Measurements from ENCODE around the gene SLC9A9. TPM values are rescaled to one million over a fixed set of nuclear protein-coding genes. Genes with fewer than 3 reads are reported as not detected.

Gene SLC9A9
- total RNA-seq, 1 experiment from 2014 or later, result not detected

DNA sequence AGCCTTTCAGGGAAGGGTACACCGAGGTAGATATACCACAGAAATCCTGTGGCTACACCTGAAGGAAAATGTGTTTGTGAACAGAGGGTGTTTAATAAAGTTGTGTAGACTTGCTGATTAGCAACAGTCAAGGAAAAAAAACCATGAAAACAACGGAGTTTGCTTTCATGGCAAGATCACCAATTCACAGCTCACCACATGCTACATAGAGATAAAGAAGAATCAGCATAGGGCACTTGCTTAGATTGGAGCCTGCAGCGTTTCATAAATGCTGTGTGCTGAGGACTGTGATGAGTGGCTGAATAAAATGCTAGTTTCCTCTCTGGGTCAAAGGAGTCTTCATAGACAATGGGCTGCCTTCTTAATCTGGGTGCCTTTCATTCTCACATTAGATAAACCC lies 257.6 kb downstream of the SLC9A9 start:
- H3K9me3 Mint-ChIP-seq (ENCODE audit: unreplicated experiment), result no peaks in the 10 kb centered on the region
- H3K36me3 ChIP-seq (ENCODE audit: control insufficient read depth, insufficient read depth, low read length), result no peaks in the 10 kb centered on the region
- CTCF ChIA-PET, result interaction anchor here (0.6 kb wide), 1 partner anchor 77 kb away, joined by 3 read pairs; no protein-coding TSS in a partner anchor

DNA sequence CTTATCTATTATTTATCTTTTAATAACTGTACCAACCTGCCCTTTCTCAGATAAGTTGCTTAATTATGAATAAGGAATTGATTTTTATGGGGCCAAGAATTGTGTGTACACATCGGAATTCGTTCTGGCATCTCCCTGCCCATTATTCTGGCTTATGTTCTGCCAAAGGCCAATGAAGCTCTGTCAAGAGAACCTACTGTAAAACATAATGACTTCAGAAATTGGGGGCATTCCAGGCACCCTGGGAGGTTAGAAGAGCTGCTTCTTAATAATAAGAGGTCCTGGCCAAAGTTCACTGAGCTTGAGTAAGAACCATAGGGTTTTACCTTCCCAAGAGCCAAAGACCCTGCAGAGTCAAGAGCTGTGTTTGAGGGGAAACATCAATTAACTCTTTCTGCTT lies 261.7 kb downstream of the SLC9A9 start:
- Histone ChIP-seq H3K27me3 (replicated peaks; ENCODE audit: control insufficient read depth, insufficient read depth, low read length) (no peaks in the 10 kb centered on the region), H3K4me3 (ENCODE audit: low read depth, low read length) (no peak overlapping the region), H3K4me1 (no peaks in the 10 kb centered on the region), H3K9me3 (no peaks in the 10 kb centered on the region), H3K36me3 (ENCODE audit: control insufficient read depth, insufficient read depth, low read length) (no peaks in the 10 kb centered on the region)
- intact Hi-C loops (cut with micrococcal nuclease; ENCODE audit: unreplicated experiment), result no loop called here
- H3K27me3 Mint-ChIP-seq (ENCODE audit: insufficient read depth, unreplicated experiment), result peaks cover 8% of the 10 kb centered on the region
- no peaks in the 10 kb centered on the region for H3K36me3 Mint-ChIP-seq (ENCODE audit: insufficient read depth, unreplicated experiment)
- BruUV-seq (replicated peaks), result no TSS peak
- no peaks in the 10 kb centered on the region for H3K9me3 Mint-ChIP-seq (ENCODE audit: unreplicated experiment)
- no peak overlapping the region for H3K4me3 Mint-ChIP-seq (ENCODE audit: unreplicated experiment)
- H3K27ac Mint-ChIP-seq (ENCODE audit: unreplicated experiment), result no peak overlapping the region
- ChIA-PET CTCF (no interaction called here), POLR2A (no interaction called here)
- no peaks in the 10 kb centered on the region for H3K4me1 Mint-ChIP-seq (ENCODE audit: low read depth, unreplicated experiment)
- DNase-seq, result no peak
- TF ChIP-seq, protein P1, sequence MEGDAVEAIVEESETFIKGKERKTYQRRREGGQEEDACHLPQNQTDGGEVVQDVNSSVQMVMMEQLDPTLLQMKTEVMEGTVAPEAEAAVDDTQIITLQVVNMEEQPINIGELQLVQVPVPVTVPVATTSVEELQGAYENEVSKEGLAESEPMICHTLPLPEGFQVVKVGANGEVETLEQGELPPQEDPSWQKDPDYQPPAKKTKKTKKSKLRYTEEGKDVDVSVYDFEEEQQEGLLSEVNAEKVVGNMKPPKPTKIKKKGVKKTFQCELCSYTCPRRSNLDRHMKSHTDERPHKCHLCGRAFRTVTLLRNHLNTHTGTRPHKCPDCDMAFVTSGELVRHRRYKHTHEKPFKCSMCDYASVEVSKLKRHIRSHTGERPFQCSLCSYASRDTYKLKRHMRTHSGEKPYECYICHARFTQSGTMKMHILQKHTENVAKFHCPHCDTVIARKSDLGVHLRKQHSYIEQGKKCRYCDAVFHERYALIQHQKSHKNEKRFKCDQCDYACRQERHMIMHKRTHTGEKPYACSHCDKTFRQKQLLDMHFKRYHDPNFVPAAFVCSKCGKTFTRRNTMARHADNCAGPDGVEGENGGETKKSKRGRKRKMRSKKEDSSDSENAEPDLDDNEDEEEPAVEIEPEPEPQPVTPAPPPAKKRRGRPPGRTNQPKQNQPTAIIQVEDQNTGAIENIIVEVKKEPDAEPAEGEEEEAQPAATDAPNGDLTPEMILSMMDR (IDR thresholded peaks at IDR 0.05; ENCODE audit: insufficient read depth in 1 of 2, low read depth in 1 of 2, low read length in 1 of 2, severe bottlenecking in 1 of 2, unreplicated experiment in 1 of 2), result no peak

More for the DNA sequence above, 257.6 kb downstream of the SLC9A9 start:
- Histone ChIP-seq H3K4me3 (ENCODE audit: low read depth, low read length) (no peak overlapping the region), H3K4me1 (peaks cover 15% of the 10 kb centered on the region), H3K27me3 (replicated peaks; ENCODE audit: control insufficient read depth, insufficient read depth, low read length) (no peaks in the 10 kb centered on the region), H3K9me3 (no peaks in the 10 kb centered on the region)
- POLR2A ChIA-PET, result no interaction called here
- Mint-ChIP-seq H3K27me3 (ENCODE audit: insufficient read depth, unreplicated experiment) (peaks cover 4% of the 10 kb centered on the region), H3K4me3 (ENCODE audit: unreplicated experiment) (no peak overlapping the region), H3K27ac (ENCODE audit: unreplicated experiment) (no peak overlapping the region), H3K36me3 (ENCODE audit: insufficient read depth, unreplicated experiment) (no peaks in the 10 kb centered on the region), H3K4me1 (ENCODE audit: low read depth, unreplicated experiment) (peaks cover 7% of the 10 kb centered on the region)
- no TSS peak for BruUV-seq (replicated peaks)
- TF ChIP-seq, protein P1 (IDR thresholded peaks at IDR 0.05; ENCODE audit: insufficient read depth in 1 of 2, low read depth in 1 of 2, low read length in 1 of 2, severe bottlenecking in 1 of 2, unreplicated experiment in 1 of 2), result no peak
- DNase-seq, result no peak
- intact Hi-C loops (cut with micrococcal nuclease; ENCODE audit: unreplicated experiment), result no loop called here

DNA sequence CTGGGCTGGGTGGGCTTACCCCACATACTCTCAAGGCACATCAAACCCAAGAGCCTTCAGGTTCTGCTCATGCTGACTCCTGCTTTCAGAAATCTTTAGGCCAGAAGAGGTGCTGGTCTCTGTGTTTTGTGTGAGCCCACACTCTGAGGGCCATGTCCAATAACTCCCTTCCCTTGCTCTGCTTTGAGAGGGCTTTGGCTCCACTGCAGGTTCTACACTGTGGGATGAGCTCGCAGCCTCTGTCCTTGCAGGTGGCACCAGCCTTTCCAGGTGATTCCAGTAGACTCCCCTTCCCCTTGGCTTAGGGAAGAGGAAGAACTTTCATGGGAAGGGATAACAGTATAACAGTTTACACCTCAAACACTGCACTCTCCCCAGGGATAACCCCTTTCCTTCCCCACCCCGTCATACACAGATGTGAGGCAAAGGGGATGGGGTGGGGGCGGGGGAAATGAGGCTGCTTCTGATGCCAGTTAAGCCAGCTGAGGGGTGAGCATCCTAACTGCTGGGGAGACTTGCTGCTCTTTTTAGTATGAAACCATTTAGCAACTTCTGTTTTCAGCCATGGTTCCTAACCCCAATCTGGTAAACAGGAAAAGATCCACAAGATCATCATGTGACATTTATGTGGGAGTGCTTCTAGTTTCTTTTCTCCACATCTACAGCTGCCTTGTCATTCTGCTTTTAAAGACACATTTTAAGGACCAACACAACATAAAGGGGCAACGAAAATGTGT lies 262.4 kb downstream of the SLC9A9 start:
- no peaks in the 10 kb centered on the region for H3K9me3 Mint-ChIP-seq (ENCODE audit: unreplicated experiment)
- Histone ChIP-seq H3K4me3 (ENCODE audit: low read depth, low read length) (no peak overlapping the region), H3K36me3 (ENCODE audit: control insufficient read depth, insufficient read depth, low read length) (no peaks in the 10 kb centered on the region), H3K9me3 (no peaks in the 10 kb centered on the region), H3K27me3 (replicated peaks; ENCODE audit: control insufficient read depth, insufficient read depth, low read length) (no peaks in the 10 kb centered on the region), H3K4me1 (no peaks in the 10 kb centered on the region)
- no TSS peak for BruUV-seq (replicated peaks)
- CTCF ChIA-PET, result no interaction called here
- H3K27me3 Mint-ChIP-seq (ENCODE audit: insufficient read depth, unreplicated experiment), result peaks cover 9% of the 10 kb centered on the region
- POLR2A ChIA-PET, result no interaction called here
- H3K4me3 Mint-ChIP-seq (ENCODE audit: unreplicated experiment), result no peak overlapping the region
- DNase-seq, result no peak
- intact Hi-C loops (cut with micrococcal nuclease; ENCODE audit: unreplicated experiment), result no loop called here
- H3K4me1 Mint-ChIP-seq (ENCODE audit: low read depth, unreplicated experiment), result no peaks in the 10 kb centered on the region
- H3K27ac Mint-ChIP-seq (ENCODE audit: unreplicated experiment), result no peak overlapping the region
- no peaks in the 10 kb centered on the region for H3K36me3 Mint-ChIP-seq (ENCODE audit: insufficient read depth, unreplicated experiment)
- TF ChIP-seq, protein P1 (IDR thresholded peaks at IDR 0.05; ENCODE audit: insufficient read depth in 1 of 2, low read depth in 1 of 2, low read length in 1 of 2, severe bottlenecking in 1 of 2, unreplicated experiment in 1 of 2), result no peak
